Stimulated activated memory B cell treated with anti-CD40 and anti-IgM and Interleukin-4, amounts not matched to agents 10 μg/mL and 1 μg/mL and 100 μg/mL, for 72 hours (primary cell): ENCODE results near the gene LPCAT4.

Source experiments
- ATAC-seq: fragments of 150-1000 bp; cut with Tn5 transposase; 2 replicates; pipeline ENCODE4 v1.10.0; 2021
- H3K27ac Mint-ChIP-seq: one replicate; pipeline ENCODE4 v1.8.0; 2022; ENCODE audit warnings: mild to moderate bottlenecking, mixed read lengths
- H3K27me3 Mint-ChIP-seq: one replicate; pipeline ENCODE4 v1.8.0; 2022; ENCODE audit warnings: mixed read lengths
- H3K36me3 Mint-ChIP-seq: one replicate; pipeline ENCODE4 v1.8.0; 2022; ENCODE audit warnings: mixed read lengths
- H3K4me1 Mint-ChIP-seq: one replicate; pipeline ENCODE4 v1.8.0; 2022; ENCODE audit warnings: mixed read lengths
- H3K4me3 Mint-ChIP-seq: one replicate; pipeline ENCODE4 v1.8.0; 2022; ENCODE audit warnings: mild to moderate bottlenecking, moderate library complexity, mixed read lengths
- H3K9me3 Mint-ChIP-seq: one replicate; pipeline ENCODE4 v1.8.0; 2022; ENCODE audit warnings: mixed read lengths

The LPCAT4 gene

GRCh38 chr15:34335176-34336032 lies 31.6 kb downstream of the LPCAT4 start:
- peak overlapping the region; percentile 100 for H3K4me3 Mint-ChIP-seq
- H3K27ac Mint-ChIP-seq: peak overlapping the region; percentile 96
- no peaks in the 10 kb centered on the region for H3K27me3 Mint-ChIP-seq
- H3K4me1 Mint-ChIP-seq: peaks cover 55% of the 10 kb centered on the region
- peaks cover 11% of the 10 kb centered on the region for H3K36me3 Mint-ChIP-seq
- ATAC-seq: no peak
- H3K9me3 Mint-ChIP-seq: no peaks in the 10 kb centered on the region

DNA sequence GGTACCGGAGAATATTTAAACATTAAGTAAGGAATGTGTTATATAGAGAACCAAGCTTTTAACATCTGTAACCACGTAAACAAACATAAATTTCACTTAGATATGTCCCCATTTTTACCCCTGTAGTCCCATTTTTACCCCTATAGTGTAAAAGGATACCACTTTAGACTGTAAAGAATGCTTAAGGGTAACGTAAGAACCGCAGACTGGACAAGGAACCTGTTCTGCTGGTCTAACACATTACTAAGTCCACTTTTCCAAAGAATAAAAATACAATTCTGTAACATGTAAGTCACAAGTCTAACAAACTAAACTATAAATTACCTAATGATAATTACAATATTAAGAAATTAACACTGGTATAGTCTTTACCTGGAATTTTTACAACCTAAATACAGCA lies 32.3 kb downstream of the LPCAT4 start:
- Mint-ChIP-seq H3K36me3 (peaks cover 11% of the 10 kb centered on the region), H3K27me3 (no peaks in the 10 kb centered on the region), H3K27ac (peak overlapping the region; percentile 96), H3K9me3 (no peaks in the 10 kb centered on the region), H3K4me3 (peak overlapping the region; percentile 100), H3K4me1 (peaks cover 58% of the 10 kb centered on the region)
- ATAC-seq: no peak

GRCh38 chr15:34332553-34333120 lies 34.4 kb downstream of the LPCAT4 start:
- H3K4me1 Mint-ChIP-seq: peaks cover 79% of the 10 kb centered on the region
- peaks cover 11% of the 10 kb centered on the region for H3K36me3 Mint-ChIP-seq
- no peak overlapping the region for H3K4me3 Mint-ChIP-seq
- peak overlapping the region; percentile 96 for H3K27ac Mint-ChIP-seq
- ATAC-seq: no peak
- H3K27me3 Mint-ChIP-seq: no peaks in the 10 kb centered on the region
- H3K9me3 Mint-ChIP-seq: no peaks in the 10 kb centered on the region

GRCh38 chr15:34331809-34332208 lies 35.2 kb downstream of the LPCAT4 start:
- Mint-ChIP-seq H3K9me3 (no peaks in the 10 kb centered on the region), H3K4me3 (peak overlapping the region; percentile 1), H3K27me3 (no peaks in the 10 kb centered on the region), H3K27ac (peak overlapping the region; percentile 96), H3K36me3 (peaks cover 6% of the 10 kb centered on the region), H3K4me1 (peaks cover 80% of the 10 kb centered on the region)
- ATAC-seq: no peak

GRCh38 chr15:34330279-34330678 lies 36.7 kb downstream of the LPCAT4 start:
- H3K4me3 Mint-ChIP-seq: peak overlapping the region; percentile 42
- peak overlapping the region; percentile 96 for H3K27ac Mint-ChIP-seq
- H3K36me3 Mint-ChIP-seq: peaks cover 6% of the 10 kb centered on the region
- H3K9me3 Mint-ChIP-seq: no peaks in the 10 kb centered on the region
- ATAC-seq: no peak
- H3K4me1 Mint-ChIP-seq: peaks cover 74% of the 10 kb centered on the region
- H3K27me3 Mint-ChIP-seq: no peaks in the 10 kb centered on the region

- ATAC-seq: no peak
- H3K9me3 Mint-ChIP-seq: no peaks in the 10 kb centered on the region
- H3K27me3 Mint-ChIP-seq: no peaks in the 10 kb centered on the region
- H3K4me1 Mint-ChIP-seq: peaks cover 72% of the 10 kb centered on the region
- peak overlapping the region; percentile 96 for H3K27ac Mint-ChIP-seq
- no peak overlapping the region for H3K4me3 Mint-ChIP-seq
- peaks cover 6% of the 10 kb centered on the region for H3K36me3 Mint-ChIP-seq
Measured at GRCh38 chr15:34329006-34329405, 38.0 kb downstream of the LPCAT4 start.

GRCh38 chr15:34327906-34328305 lies 39.1 kb downstream of the LPCAT4 start:
- Mint-ChIP-seq H3K9me3 (no peaks in the 10 kb centered on the region), H3K4me3 (peak overlapping the region; percentile 34), H3K36me3 (peaks cover 6% of the 10 kb centered on the region), H3K27me3 (no peaks in the 10 kb centered on the region), H3K4me1 (peaks cover 67% of the 10 kb centered on the region), H3K27ac (peak overlapping the region; percentile 96)
- no peak for ATAC-seq

- no peak for ATAC-seq
- peaks cover under 1% of the 10 kb centered on the region for H3K36me3 Mint-ChIP-seq
- no peaks in the 10 kb centered on the region for H3K27me3 Mint-ChIP-seq
- H3K27ac Mint-ChIP-seq: peak overlapping the region; percentile 53
- H3K4me1 Mint-ChIP-seq: peaks cover 69% of the 10 kb centered on the region
- no peak overlapping the region for H3K4me3 Mint-ChIP-seq
- H3K9me3 Mint-ChIP-seq: no peaks in the 10 kb centered on the region
Measured at GRCh38 chr15:34325368-34325767, 41.6 kb downstream of the LPCAT4 start.

- no peaks in the 10 kb centered on the region for H3K9me3 Mint-ChIP-seq
- H3K27ac Mint-ChIP-seq: peak overlapping the region; percentile 53
- peaks cover 5% of the 10 kb centered on the region for H3K36me3 Mint-ChIP-seq
- H3K27me3 Mint-ChIP-seq: no peaks in the 10 kb centered on the region
- no peak overlapping the region for H3K4me3 Mint-ChIP-seq
- peaks cover 69% of the 10 kb centered on the region for H3K4me1 Mint-ChIP-seq
- no peak for ATAC-seq
Measured at GRCh38 chr15:34324933-34325332, 42.1 kb downstream of the LPCAT4 start.

GRCh38 chr15:34323217-34323616 lies 43.8 kb downstream of the LPCAT4 start:
- ATAC-seq: no peak
- Mint-ChIP-seq H3K27me3 (no peaks in the 10 kb centered on the region), H3K36me3 (peaks cover 5% of the 10 kb centered on the region), H3K9me3 (no peaks in the 10 kb centered on the region), H3K4me1 (peaks cover 67% of the 10 kb centered on the region), H3K27ac (no peak overlapping the region), H3K4me3 (no peak overlapping the region)

DNA sequence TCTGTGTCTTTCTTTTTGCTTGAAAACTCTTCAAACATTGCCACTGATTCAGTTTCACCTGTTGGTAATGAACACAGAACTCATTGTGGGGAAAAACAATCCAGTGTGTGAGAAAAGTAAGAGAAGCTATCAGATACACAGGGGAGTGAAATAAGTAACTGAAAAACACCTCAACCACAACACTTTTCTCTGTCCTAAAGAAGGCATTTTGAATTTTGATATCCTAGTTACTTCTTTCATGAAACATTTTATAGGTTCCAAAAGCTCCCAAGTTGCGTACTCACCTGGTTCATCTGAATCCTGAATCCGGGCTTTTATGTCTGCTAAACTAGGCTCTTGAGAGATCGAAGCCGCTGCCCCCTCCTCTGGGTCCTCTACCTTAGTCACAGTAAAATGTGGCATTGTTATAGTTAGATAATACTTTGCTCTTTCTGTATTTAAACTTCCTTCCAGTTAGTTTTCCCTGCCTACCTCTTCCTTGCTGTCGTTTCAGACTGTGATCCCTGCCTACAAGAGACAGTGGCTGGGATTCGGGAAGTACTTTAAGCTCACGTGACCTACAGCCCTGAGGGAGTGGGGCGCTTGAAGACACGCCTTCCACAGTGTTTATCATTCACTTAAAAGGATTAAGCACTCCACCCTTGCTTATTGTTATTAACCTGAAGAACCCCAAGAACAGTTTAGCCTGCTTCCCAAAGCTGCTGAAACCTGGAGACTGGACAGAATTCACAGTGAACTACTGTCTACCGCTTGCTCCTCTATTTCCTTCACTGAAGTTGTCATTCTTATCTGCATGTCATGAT lies 48.5 kb downstream of the LPCAT4 start:
- Mint-ChIP-seq H3K27me3 (no peaks in the 10 kb centered on the region), H3K4me3 (peak overlapping the region; percentile 96), H3K27ac (peak overlapping the region; percentile 94), H3K36me3 (peaks cover 23% of the 10 kb centered on the region), H3K9me3 (no peaks in the 10 kb centered on the region), H3K4me1 (peaks cover 64% of the 10 kb centered on the region)
- ATAC-seq: peak; percentile 70

DNA sequence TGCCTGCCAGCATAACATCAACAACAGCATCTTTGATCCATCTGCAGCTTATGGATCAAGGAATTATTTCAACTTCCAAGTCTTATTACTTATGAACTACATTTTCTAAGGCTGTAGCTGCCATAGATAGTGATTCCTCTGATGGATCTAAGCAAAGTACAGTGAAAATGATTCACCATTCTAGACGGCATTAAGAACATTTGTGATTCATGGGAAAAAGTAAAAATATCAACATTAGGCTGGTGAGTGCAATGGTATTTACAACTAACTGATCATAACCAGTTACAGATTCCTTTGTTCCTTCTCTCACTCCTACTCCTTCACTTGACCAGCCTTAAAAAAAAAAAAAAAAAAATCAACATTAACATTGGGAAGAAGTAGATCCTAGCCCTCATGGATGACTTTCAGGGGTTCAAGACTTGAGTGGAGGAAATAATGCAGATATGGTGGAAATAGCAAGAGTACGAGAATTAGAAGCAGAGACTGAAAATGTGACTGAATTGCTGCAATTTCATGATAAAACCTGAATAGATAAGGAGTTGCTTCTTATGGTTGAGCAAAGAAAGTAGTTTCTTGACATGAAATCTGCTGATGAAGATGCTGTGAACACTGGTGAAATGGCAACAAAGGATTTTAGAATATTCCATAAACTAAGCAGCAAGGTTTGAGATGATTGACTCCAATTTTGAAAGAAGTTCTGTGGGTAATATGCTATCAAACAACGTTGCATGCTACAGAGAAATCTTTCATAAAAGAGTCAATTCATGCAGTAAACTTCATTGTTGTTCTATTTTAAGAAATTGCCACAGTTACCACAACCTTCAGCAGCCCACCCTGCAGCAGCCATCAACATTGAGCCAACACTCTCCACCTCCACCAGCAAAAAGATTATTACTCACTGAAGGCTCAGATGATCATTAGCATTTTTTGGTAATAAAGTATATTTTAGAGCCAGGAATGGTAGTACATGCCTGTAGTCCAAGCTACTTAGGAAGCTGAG lies 52.2 kb downstream of the LPCAT4 start:
- ATAC-seq: no peak
- no peak overlapping the region for H3K27ac Mint-ChIP-seq
- H3K4me1 Mint-ChIP-seq: peaks cover 48% of the 10 kb centered on the region
- no peaks in the 10 kb centered on the region for H3K27me3 Mint-ChIP-seq
- peaks cover 35% of the 10 kb centered on the region for H3K36me3 Mint-ChIP-seq
- no peak overlapping the region for H3K4me3 Mint-ChIP-seq
- H3K9me3 Mint-ChIP-seq: no peaks in the 10 kb centered on the region

- no peaks in the 10 kb centered on the region for H3K27me3 Mint-ChIP-seq
- H3K4me1 Mint-ChIP-seq: peaks cover 41% of the 10 kb centered on the region
- peaks cover 43% of the 10 kb centered on the region for H3K36me3 Mint-ChIP-seq
- H3K4me3 Mint-ChIP-seq: no peak overlapping the region
- H3K27ac Mint-ChIP-seq: no peak overlapping the region
- no peaks in the 10 kb centered on the region for H3K9me3 Mint-ChIP-seq
- ATAC-seq: no peak
Measured at GRCh38 chr15:34311563-34311962, 55.4 kb downstream of the LPCAT4 start.
